GM18873 (cell line): ENCODE data around the gene PSMB9.
"Not testable (repeated sequence)": the region's sequence is repeated elsewhere in the genome, so short reads cannot be mapped to it uniquely, and the experiment has no call there.

Experiments used
- ATAC-seq: cut with Tn5 transposase; IDR thresholded peaks from one replicate; pipeline ENCODE4 v1.9.1; 2021; ENCODE audit warnings: mild to moderate bottlenecking, moderate library complexity, moderate number of reproducible peaks; ENCODE audit not compliant: unreplicated experiment, low FRiP score

PSMB9 gene

GRCh38 chr6:32857156-32857891 is 3.3 kb downstream of the PSMB9 start:
- no peak for ATAC-seq

GRCh38 chr6:32858194-32858593 is 4.2 kb downstream of the PSMB9 start:
- ATAC-seq = no peak

- no peak for ATAC-seq
Measured at GRCh38 chr6:32860674-32861073, 6.7 kb downstream of the PSMB9 start.

- no peak for ATAC-seq
Measured at GRCh38 chr6:32862725-32863124, 8.7 kb downstream of the PSMB9 start.

GRCh38 chr6:32865724-32866443 is 11.9 kb downstream of the PSMB9 start:
- ATAC-seq = no peak

GRCh38 chr6:32867022-32867477 is 13.1 kb downstream of the PSMB9 start:
- no peak for ATAC-seq

- no peak for ATAC-seq
Measured at GRCh38 chr6:32867554-32868256, 13.7 kb downstream of the PSMB9 start.

- ATAC-seq = no peak
Measured at GRCh38 chr6:32868257-32868788, 14.3 kb downstream of the PSMB9 start.

- not testable (repeated sequence) for ATAC-seq
Measured at GRCh38 chr6:32873947-32874346, 20.0 kb downstream of the PSMB9 start.

GRCh38 chr6:32876603-32877002 is 22.6 kb downstream of the PSMB9 start:
- ATAC-seq = no peak

- ATAC-seq = no peak
Measured at GRCh38 chr6:32879691-32880090, 25.7 kb downstream of the PSMB9 start.

GRCh38 chr6:32880962-32881361 is 27.0 kb downstream of the PSMB9 start:
- ATAC-seq = not testable (repeated sequence)

GRCh38 chr6:32882879-32883250 is 28.9 kb downstream of the PSMB9 start:
- ATAC-seq = no peak

- ATAC-seq = no peak
Measured at GRCh38 chr6:32883789-32884188, 29.8 kb downstream of the PSMB9 start.

- ATAC-seq = no peak
Measured at GRCh38 chr6:32885698-32886286, 31.8 kb downstream of the PSMB9 start.

- ATAC-seq = no peak
Measured at GRCh38 chr6:32886681-32887383, 32.8 kb downstream of the PSMB9 start.

- ATAC-seq = no peak
Measured at GRCh38 chr6:32887616-32888015, 33.6 kb downstream of the PSMB9 start.

GRCh38 chr6:32888576-32888975 is 34.6 kb downstream of the PSMB9 start:
- no peak for ATAC-seq

GRCh38 chr6:32889533-32889932 is 35.5 kb downstream of the PSMB9 start:
- no peak for ATAC-seq

- ATAC-seq = no peak
Measured at GRCh38 chr6:32890831-32891230, 36.8 kb downstream of the PSMB9 start.
